ENCODE results near the gene PITPNC1. TPM values are rescaled to one million over a fixed set of nuclear protein-coding genes. Genes with fewer than 3 reads are reported as not detected.

The PITPNC1 gene
- total RNA-seq, 1 experiment from 2014 or later: 40.6 TPM

DNA sequence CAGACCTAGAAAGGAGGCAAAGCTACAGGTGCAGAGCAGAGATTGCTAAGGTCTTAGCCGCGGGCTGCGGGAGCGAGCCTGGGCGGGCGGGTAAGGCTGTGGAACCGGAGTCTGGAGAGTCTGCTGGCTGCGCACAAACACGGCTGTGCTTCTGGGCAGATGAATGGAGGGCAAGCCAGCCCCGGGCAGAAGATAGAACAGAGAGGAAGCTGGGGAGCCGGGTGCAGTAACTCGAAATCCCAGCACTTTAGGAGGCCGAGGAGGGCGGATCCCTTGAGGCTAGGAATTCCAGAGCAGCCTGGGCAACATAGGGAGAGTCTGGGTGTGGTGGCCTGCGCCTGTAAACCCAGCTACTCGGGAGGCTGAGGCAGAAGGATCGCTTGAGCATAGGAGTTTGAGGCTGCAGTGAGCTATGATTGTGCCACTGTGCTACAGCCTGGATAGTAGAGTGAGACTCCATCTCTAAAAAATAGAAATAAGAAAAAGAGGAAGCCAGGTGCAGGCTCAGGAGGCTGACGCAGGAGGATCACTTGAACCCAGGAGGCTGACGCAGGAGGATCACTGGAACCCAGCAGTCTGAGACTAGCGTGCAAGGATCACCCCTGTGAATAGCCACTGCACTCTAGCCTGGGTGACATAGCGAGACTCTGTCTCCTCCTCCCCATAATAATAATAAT, 56.3 kb downstream of the PITPNC1 start:
- no peak for DNase-seq (ENCODE audit: low spot score)

DNA sequence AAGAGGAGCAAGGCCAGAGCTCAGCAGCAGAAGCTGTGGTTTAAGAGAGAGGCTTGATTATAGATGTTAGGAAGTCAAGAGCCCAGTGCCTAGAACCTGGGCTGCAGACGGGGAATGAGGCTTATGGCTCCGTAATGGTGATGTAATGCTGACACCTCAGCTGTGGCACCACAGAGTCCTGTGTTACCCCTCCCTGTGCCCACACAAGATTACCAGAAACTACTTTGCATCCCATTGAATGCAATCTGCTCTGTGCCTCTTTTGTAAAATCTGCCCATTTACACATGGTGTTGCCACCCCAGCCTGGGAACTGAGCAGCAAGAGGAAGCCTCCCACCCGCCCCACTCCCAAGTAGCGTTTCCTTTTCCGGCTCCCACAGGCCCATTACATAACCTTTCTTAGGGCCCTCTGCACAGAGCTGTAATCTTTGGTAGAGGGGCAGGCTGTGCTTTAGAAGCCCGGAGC, 57.0 kb downstream of the PITPNC1 start:
- DNase-seq (ENCODE audit: low spot score): no peak

DNA sequence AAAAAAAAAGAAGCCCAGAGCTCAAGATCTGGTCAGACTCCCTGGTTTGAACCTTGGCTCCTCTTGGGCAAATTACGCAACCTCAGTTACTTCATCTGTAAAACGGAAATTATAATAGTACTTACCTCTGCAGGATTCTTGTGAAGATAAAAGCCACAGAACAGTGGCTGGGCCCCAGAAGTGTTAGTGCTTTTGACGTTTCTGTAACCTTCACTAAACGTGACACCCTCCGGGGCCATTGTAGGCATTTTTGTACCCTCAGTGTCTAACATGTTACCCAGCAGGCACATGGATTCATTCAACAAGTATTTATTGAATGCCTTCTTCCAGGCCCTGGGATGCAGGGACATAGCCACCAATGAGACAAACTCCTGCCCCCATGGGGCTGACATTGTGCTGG, 58.0 kb downstream of the PITPNC1 start:
- no peak for DNase-seq (ENCODE audit: low spot score)

DNA sequence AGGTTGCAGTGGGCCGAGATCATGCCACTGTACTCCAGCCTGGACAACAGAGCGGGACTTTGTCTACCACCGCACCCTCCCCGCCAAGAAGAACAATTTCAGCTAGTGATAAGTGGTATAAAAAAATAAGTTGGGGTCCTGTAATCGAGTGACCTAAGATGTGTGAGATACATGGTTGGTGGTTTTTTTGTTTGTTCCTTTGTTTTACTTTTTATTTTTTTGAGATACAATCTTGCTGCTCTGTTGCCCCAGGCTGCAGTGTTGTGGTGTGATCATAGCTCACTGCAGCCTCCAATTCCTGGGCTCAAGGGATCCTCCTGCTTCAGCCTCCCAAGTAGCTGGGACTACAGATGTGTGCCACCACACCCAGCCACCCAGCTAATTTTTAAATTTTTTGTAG, 58.7 kb downstream of the PITPNC1 start:
- no peak for DNase-seq (ENCODE audit: low spot score)

DNA sequence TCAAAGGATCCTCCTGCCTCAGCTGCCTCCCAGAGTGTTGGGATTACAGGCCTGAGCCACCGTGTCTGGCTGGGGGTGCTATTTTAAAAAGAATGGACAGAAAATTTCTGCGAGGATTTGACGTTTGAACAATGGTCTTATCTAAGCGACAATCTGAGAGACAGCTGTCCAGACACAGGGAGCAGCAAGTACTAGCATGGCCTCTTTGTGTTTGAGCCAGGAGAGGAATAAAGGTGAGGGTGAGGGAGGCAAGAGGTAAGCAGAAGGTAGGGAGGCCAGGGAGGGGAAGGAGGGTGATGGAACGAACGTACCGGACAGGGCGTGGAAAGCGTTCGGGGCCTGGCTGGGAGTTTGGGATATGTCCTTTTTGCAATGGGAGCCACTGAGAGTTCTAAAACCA, 59.2 kb downstream of the PITPNC1 start:
- DNase-seq (ENCODE audit: low spot score): no peak

DNA sequence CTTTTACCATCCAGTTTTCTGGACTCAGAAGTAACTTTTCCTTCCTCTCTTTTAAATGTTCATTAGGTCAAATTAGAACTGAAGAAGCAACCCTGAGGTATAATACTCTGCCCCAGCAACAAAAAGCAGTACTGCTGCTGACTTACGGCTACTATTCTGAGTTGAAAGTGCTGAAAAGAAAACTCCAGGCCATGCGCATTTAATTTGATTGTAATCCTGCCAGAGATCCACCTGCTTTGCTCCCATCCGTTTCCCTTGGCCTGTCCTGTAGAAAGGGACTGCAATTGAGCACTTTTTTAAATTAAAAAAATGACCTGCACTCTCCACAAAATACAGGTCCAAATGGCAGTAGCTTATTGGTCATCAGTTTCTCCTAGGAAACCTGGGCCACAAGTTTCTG, 61.6 kb downstream of the PITPNC1 start:
- no peak for DNase-seq (ENCODE audit: low spot score)

DNA sequence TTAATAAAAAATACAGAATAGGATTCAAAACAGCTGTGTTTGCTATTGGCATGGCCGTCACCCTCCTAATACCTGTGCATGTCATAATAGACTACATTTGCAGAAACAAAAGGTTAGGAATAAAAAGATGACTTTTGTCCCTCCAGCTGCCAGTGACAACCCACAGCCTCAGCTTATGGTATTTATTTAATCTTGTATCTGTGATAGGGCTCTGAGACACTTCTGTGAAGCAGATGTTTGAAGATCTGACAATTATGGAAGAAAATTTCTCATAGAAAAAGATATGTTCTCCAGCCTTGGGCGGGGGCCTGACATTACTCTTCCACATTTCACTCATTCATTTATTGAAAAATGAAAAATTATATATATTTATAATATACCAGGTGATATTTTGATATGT, 62.2 kb downstream of the PITPNC1 start:
- DNase-seq (ENCODE audit: low spot score): no peak

DNA sequence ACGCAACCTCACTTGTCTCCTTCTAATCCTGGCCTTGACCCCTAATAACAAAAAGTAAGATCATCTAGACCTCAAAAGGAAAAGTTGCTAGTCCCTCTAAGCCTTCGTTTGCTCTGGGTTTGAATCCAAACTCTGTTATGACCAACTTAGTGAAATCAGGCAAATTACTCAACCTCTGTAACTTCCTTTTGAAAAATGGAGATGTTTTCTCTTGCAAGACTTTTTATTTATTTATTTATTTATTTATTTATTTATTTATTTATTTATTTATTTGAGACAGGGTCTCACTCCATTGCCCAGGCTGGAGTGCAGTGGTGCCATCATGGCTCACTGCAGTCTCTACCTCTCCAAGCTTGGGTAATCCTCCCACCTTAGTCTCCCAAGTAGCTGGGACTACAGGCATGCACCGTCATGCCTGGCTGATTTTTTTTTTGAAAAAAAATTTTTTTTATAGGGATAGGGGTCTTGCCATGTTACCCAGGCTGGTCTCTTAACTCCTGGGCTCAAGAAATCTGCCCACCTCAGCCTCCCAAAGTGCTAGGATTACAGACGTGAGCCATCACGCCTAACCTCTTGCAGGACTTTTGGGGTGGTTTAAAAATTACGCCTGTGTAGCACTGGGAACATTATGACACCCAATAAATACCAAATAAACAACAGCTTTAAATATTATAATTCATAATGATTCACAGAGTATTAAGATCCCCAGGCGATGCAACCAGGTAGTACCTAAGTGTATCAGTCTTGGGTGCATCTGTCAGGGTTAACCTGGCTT, 63.4 kb downstream of the PITPNC1 start:
- DNase-seq (ENCODE audit: low spot score): no peak

DNA sequence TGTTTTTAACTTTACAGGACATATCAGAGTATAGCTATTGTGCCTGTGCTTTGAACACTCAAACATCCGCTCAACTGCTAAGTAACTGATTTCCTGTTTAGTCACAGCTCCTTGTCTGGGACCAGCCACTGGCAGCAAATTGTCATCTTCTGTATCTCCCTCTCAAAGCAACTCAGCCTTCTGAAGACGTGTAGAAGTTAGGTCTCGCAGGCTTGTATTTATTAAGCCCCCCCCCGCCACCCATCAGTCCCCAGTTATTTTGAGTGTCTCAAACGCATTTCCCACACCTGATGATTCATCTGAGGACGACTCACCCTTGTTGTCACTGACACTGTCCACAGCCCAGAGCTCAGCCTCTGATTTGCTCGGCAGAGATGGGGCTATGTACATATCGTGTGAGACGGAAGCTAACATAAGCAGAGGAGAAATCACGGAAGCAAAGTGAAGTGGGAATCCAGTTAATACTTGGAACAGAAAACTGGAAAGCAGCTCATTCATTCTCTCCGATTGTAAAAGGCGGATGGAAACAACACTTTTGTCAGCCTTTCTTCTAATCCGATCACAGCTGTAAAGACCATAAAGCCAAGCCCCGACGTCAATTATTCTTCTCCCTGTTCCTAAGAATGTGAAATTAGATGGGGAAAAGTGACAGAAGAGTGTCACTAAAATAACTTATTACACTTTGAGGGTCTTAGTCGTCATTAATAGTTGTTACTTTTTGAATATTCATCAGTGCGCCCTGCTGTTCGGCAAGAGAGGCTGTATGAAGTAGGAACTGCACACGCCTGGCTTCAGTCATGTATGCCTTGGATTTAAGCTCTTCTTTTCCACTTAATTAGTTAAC, 64.2 kb downstream of the PITPNC1 start:
- peak; percentile 77 for DNase-seq (ENCODE audit: low spot score)

DNA sequence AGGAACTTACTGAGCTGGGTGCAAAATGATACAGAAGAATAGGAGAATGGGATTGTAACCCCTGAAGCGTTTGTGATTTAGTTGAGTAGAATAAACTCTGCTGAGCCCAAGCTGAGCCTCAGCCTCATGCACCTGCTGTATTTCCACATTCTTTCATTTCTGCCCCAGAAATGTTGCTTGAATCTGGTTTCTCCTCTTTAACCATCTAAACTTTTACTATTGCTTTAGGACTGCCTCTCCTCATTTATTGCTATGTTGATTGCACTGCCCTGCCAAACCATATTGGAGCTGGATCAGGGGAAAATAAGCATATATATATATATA, 64.8 kb downstream of the PITPNC1 start:
- no peak for DNase-seq (ENCODE audit: low spot score)

DNA sequence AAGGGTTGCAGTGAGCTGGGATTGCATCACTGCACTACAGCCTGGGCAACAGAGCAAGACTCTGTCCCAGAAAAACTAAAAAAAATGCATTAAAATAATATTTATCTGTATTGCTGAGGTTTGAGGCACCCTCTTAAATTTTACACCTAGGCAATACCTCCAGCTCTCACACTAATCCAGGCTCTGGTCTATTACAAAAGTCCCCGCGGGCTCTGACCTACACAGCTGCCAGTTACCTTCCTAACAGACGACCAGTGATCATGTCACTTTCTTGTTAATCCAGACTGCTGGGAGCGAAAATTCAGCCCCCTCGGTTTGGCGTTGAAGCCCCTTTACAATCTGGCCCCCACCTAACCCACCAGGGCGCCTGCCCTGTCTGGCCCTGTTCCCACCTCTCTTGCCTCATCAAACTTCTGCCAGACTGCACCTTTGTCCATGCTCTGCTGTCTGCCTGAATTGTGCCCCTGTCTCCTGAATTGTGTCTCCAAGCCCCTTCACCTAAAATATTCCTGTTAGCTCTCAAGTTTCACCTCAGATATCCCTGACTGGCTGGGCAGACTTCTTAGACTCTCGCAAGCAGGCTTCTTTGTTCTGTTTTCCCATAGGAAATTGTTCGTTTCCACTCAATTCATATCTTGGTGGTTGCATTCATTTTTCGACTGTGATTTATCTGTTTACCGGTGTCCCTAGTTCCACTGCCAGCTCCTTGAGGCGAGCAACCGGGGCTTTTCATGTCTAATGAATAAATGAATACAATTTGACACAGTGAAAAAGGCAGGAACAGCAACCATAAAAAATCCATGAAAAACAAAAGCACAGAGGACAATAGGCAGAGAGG, 65.9 kb downstream of the PITPNC1 start:
- DNase-seq (ENCODE audit: low spot score): no peak

DNA sequence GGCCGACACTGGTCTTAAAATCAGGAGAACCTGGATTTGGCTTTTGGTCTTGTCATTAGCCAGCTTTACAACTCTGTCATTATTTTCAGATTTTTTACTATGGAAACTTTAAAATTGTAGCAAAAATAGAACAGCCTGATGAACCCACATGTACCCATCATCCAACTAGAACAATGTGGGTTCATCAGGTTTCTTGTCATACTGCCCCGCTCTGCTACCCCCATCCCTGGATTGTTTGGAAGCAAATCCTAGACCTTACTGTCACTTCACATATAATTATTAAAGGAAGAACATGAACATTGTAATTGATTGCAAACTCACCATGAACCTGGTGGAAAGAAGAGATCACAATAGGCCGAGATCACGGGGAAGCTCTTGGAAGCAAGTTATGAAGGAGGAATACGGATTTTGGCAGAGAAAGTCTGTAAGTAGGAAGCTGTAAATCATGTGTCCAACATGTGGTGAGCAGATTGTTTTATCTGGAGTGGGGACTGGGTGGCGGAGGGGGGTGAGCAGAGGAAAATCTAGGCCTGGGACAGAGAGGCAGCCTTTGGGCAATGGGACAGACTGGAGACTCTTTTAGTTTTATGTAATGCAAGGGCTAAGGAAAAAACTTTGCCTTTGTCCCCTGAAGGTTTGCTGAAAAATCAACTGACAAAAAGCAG, 67.0 kb downstream of the PITPNC1 start:
- DNase-seq (ENCODE audit: low spot score): no peak

DNA sequence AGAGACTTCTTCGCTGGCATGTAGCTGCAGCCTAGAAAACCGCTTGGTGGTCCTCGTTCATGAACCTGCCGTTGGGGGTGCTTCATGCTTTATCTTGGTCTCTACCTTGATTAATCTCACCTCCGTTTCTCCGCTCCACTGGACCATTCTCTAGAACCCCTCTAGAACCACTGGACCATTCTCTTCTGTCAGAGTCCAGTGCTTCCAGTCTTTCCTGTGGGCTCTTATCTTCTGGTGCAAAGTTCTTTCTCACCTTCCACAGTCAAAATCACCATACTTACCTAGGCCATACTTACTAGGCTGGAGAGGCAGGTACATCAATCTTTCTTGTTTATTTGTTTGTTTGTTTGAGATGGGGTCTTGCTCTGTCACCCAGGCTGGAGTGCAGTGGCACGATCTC, 71.4 kb downstream of the PITPNC1 start:
- DNase-seq (ENCODE audit: low spot score): no peak

DNA sequence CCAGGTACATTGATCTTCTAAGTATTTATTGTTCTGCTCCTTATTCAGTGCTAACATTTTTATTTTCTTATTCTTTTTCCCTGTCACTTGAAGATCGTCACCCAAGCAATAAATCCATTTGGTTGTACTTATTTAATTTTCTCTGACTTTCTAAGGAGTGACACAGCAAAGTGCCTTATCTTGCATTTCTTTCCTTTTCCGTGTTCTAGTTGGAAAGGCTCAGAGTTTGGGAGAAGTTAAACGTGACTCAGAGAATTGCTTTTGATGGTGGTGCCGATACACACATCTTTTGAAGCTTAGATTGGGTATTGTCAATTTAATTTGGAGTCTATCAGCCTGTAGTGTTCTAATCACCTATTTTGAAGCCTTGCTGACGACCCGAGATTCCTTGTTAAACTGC, 72.0 kb downstream of the PITPNC1 start:
- DNase-seq (ENCODE audit: low spot score): no peak

DNA sequence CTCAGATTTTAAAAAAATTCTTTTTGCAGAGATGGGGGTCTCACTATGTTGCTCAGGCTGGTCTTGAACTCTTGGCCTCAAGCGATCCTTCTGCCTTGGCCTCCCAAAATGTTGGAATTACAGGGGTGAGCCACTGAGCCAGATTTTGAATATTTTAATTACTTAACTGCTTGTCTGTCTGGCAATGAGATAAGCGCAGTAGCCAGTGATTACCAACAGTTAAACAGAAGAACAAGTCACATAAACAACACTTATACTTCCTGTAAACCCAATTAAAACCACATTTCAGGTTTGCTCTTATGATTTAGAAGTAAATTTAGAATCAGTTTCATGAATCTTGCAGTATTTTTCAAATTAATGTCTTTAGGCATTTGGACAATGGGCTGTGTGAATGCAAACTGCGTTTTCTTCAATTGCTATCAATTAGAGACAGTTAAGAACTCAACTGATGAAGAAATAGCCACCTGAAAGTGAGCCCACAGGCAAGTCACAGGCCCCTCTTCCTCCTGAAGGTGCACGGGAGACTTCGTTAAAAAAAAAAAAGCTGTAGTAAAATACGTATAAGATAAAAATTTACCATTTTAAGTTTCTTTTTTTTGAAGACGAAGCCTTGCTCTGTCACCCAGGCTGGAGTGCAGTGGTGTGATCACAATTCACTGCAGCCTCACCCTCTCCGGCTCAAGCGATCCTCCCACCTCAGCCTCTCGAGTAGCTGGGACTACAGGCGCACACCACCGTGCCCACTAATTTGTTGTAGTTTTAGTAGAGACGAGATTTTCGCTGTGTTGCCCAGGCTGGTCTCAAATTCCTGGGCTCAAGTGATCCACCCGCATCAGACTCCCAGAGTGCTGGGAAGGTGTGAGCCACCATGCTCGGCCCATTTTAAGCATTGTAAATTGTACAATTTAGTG, 73.0 kb downstream of the PITPNC1 start:
- no peak for DNase-seq (ENCODE audit: low spot score)

DNA sequence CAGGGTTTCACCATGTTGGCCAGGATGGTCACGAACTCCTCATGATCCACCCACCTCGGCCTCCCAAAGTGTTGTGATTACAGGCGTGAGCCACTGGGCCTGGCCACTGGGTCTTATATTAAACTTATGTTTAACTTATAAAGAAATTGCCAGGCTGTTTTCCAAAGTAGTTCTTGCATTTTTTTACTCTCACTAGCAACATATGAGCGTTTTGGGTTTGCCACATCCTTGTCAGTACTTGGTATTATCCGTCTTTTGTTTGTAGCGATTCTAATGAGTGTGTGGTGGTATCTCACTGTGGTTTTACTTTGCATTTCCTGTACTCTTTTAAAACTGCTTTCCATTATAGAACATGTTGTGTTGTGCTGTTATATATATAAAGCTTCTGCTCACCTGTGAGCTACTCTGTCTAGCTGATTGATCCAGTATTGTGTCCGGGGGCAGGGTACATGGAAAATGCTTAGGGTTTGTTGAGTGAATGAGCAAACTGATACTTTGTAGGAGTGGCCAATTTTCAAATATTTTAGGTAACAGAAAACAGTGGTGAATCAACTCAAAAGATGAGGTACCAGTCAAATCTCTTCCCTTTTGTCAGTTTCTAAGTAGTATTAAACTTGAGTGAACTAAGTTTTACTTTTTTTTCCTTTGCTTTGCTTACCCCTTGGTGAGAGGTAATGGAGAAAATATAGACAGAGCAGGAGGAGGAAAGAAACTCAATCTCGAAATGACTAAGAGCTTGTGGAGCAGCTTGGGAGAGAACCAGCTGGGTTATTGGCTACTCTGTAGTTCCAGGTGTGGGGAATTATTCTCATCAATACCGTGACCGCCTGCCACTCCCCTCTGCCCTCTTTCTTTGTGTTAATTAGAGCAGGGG, 75.8 kb downstream of the PITPNC1 start:
- no peak for DNase-seq (ENCODE audit: low spot score)

DNA sequence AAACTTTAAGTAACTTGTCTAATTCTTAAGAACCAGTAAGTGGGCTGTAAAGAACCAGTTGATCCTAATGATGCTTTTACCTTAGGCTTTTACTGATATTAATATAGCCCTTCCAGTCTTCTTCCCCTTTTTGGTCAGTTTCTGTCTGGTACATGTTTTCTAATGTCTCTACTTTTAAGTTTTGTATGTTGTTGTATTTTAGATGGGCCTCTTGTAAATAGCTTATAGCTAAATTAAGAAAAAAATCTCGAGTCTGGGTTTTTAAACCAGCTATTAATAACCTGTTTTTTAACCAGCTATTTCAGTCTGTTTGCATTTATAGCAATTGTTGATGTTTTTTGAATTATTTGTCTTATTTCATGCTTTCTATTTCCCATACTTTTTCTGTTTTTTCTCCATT, 79.0 kb downstream of the PITPNC1 start:
- no peak for DNase-seq (ENCODE audit: low spot score)

DNA sequence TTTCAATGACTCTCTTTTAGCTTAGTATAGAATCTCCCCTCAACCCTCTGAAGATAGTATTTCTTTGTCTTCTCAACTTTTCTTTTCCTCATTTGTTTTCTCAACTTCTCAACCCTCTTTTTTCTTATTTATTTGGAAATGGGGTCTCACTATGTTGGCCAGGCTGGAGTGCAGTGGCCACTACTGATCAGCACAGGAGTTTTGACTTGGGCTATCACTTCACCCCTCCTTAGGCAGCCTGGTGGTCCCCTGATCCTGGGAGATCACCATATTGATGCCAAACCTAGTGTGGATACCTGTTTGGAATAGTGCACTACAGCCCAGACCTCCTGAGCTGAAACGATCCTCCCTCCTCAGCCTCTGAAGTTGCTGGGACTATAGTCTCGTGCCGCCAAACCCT, 79.8 kb downstream of the PITPNC1 start:
- no peak for DNase-seq (ENCODE audit: low spot score)

DNA sequence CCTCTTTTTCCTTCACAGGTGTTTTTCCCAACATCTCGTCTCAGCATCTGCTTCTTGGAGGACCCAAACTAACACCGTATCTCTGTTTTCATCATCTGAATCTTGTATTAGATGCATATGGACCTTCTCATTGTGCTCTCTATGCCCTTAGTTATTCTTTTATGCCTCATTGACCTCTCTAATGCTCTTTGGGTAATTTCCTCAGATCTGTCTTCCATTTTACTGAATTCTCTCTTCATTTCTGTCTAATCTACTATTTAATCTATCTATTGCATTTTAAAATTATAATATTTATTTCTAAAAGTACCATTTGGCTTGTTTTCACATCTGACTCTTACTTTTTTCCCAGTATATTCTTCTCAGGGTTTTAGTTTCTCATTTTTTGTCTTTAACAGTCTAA, 81.1 kb downstream of the PITPNC1 start:
- no peak for DNase-seq (ENCODE audit: low spot score)

Data from HT-29 (cell line).